ENCODE data around the gene PGLYRP3.

DNA sequence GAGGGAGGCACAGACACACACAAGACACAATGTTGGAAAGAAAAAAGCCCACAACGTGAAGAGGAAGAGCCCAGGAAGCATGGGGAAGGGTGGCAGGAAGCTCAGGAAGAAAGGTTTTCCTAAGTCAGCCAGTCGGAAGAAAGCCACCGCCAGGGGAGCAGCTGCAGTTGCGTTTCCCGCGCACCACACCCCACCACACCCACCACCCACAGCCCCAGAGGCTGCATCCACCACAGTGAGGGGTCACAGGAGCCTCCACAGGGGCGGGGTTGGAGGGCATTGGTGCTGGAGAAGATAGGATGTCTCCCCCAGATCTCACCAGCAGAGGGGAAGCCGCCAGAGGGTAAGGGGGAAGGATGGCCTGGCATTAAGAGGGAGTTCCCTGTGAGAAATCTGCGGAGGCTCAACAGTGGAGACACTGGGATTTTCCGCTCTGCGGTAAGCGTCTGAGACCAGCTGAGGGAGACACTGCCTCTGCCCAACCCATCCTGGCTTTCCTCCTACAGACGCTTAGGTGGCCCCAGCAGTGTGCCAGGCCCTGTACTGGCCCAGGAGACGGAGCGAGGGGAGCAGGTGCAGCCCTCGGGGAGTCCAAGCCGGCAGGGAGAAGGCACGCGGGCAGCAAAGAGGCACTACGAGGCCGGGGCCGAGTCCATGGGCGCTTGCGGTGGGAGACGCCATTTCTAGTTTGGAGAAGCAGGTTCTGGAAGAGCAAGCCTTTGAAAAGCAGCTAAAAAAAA, 19.8 kb downstream of the PGLYRP3 start:
- TF ChIP-seq, protein P1, sequence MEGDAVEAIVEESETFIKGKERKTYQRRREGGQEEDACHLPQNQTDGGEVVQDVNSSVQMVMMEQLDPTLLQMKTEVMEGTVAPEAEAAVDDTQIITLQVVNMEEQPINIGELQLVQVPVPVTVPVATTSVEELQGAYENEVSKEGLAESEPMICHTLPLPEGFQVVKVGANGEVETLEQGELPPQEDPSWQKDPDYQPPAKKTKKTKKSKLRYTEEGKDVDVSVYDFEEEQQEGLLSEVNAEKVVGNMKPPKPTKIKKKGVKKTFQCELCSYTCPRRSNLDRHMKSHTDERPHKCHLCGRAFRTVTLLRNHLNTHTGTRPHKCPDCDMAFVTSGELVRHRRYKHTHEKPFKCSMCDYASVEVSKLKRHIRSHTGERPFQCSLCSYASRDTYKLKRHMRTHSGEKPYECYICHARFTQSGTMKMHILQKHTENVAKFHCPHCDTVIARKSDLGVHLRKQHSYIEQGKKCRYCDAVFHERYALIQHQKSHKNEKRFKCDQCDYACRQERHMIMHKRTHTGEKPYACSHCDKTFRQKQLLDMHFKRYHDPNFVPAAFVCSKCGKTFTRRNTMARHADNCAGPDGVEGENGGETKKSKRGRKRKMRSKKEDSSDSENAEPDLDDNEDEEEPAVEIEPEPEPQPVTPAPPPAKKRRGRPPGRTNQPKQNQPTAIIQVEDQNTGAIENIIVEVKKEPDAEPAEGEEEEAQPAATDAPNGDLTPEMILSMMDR (IDR thresholded peaks at IDR 0.05; ENCODE audit: poor library complexity) = no peak
- no peak for TF ChIP-seq EZH2phosphoT487 (IDR thresholded peaks at IDR 0.05; ENCODE audit: low read depth, severe bottlenecking, unreplicated experiment)
